Erythroblast (primary cell): ENCODE results near the gene ATXN7L1.

Experiments
- GATA1 ChIP-seq: IDR thresholded peaks from 2 replicates; pipeline ENCODE4 v1.6.1; 2011; ENCODE audit warnings: low read depth, mild to moderate bottlenecking, control low read depth, low read length, moderate library complexity
- POLR2A ChIP-seq: IDR thresholded peaks from 2 replicates; pipeline ENCODE4 v1.6.1; 2011; ENCODE audit warnings: mild to moderate bottlenecking, low read length

DNA sequence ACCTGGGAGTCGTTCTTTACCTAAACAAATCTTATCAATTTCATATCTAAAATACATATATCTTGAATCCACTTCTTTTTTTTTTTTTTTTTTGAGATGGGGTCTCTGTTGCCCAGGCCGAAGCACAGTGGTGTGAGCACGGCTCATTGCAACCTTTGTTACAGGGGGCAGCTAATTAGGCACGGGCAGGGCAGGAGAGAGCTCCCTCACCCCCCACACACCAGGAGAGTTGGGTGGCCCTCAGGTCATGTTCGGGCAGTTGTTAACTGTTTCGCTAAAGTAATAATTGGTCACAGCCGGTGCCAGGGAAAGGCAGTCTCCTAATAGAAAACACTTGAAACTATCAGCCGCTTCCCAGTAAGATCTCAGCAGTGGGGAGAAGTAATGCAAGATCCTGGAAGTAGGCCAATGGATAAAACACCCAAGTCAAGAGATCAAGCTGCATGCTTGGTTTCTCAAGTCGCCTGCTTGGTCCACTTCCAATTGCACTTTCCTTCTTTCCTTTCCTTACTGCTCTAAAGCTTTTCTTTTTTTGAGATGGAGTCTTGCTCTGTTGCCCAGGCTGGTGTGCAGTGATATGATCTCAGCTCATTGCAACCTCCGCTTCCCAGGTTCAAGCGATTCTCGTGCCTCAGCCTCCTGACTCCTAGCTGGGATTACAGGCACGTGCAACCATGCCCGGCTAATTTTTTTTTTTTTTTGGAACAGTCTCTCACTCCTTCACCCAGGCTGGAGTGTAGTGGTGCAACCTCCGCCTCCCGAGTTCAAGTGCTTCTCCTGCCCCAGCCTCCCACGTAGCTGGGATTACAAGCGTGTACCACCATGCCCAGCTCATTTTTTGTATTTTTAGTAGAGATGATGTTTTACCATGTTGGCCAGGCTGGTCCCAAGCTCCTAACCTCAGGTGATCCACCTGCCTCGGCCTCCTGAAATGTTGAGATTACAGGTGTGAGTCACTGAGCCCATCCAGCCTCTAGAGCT lies 273.8 kb downstream of the ATXN7L1 start:
- TF ChIP-seq POLR2A (no peak), GATA1 (no peak)
